ENCODE results near the gene JDP2.

The JDP2 gene

GRCh38 chr14:75520852-75521251 is 93.0 kb downstream of the JDP2 start:
- no peak for DNase-seq

GRCh38 chr14:75521415-75522199 is 93.8 kb downstream of the JDP2 start:
- DNase-seq, result no peak

GRCh38 chr14:75522224-75522982 is 94.6 kb downstream of the JDP2 start, which contains the start of gene BATF:
BATF (plus strand) TSS chr14:75522469; CDS start chr14:75522683, 214 bp downstream.
- DNase-seq, result no peak

GRCh38 chr14:75522983-75523318 is 95.1 kb downstream of the JDP2 start:
- DNase-seq, result no peak
